K562 (cell line): ENCODE measurements around the gene ZGLP1. TPM values are rescaled to one million over a fixed set of nuclear protein-coding genes. Genes with fewer than 3 reads are reported as not detected.
A peak's percentile ranks its signal among the peaks of the same experiment; 100 is the strongest.

ENCODE experiments used
- BHLHE40 ChIP-seq: IDR thresholded peaks from 2 replicates; pipeline ENCODE4 v1.6.1; 2011; ENCODE audit warnings: low read length, improper control_type of control experiment
- C11orf30 ChIP-seq: fragments of 450-650 bp; IDR thresholded peaks from 2 replicates; pipeline ENCODE4 v1.6.1; 2016; ENCODE audit warnings: low read depth, mild to moderate bottlenecking
- DPF2 ChIP-seq: fragments of 450-650 bp; IDR thresholded peaks from 2 replicates; pipeline ENCODE4 v1.6.1; 2016
- HLTF ChIP-seq: fragments of 450-650 bp; IDR thresholded peaks from 2 replicates; pipeline ENCODE4 v1.6.1; 2016
- HNRNPLL ChIP-seq: fragments of 200-400 bp; formaldehyde crosslinking; IDR thresholded peaks from 2 replicates; pipeline ENCODE4 v1.6.1; 2017; ENCODE audit warnings: low read length, low read depth, mild to moderate bottlenecking; ENCODE audit not compliant: poor library complexity, severe bottlenecking
- JUND ChIP-seq, 2 experiments: IDR thresholded peaks; 2 replicates in 1 of 2; 3 replicates in 1 of 2; pipeline ENCODE4 v1.6.1; 2011; ENCODE audit warnings: borderline replicate concordance in 2 of 2, low read depth in 2 of 2, low read length in 2 of 2, improper control_type of control experiment in 1 of 2, missing biosample characterization in 1 of 2, missing genetic modification characterization in 1 of 2, missing genetic modification reagents in 1 of 2
- NFIC ChIP-seq: fragments of 450-650 bp; IDR thresholded peaks from 2 replicates; pipeline ENCODE4 v1.6.1; 2017; ENCODE audit warnings: mild to moderate bottlenecking, inconsistent platforms
- NR4A1 ChIP-seq, 2 experiments: fragments of 250-450 bp in 1 of 2; fragments of 450-650 bp in 1 of 2; sonication (Bioruptor Pico) in 1 of 2; IDR thresholded peaks; 2 replicates each; pipeline versions ENCODE4 v1.4.0 to v1.6.1; 2016 to 2020; ENCODE audit warnings: mild to moderate bottlenecking in 2 of 2, missing compliant biosample characterization in 1 of 2, missing genetic modification characterization in 1 of 2, moderate library complexity in 1 of 2
- POLR2A ChIP-seq: fragments of 450-650 bp; conservative IDR thresholded peaks from 2 replicates; pipeline ENCODE4 v1.6.1; 2016
- ZNF12 ChIP-seq: sonication (generic); formaldehyde crosslinking; IDR thresholded peaks from 2 replicates; pipeline ENCODE4 v1.4.0; 2020; ENCODE audit warnings: mild to moderate bottlenecking, missing genetic modification reagents
- ZNF224 ChIP-seq: sonication (generic); formaldehyde crosslinking; IDR thresholded peaks from 2 replicates; pipeline ENCODE4 v1.8.0; 2022; ENCODE audit warnings: mild to moderate bottlenecking, missing genetic modification reagents
- polyA plus RNA-seq, 8 experiments: library from polyadenylated mRNA; depleted of rRNA in 4 of 8; stranded (reverse) in 5 of 8; unstranded in 3 of 8; fragments of >200 nt; fragmentation: Nextera tagmentation in 2 of 8; fragmentation: Illumina TruSeq in 1 of 8; extraction: Ambion mirVana in 2 of 8; extraction: Trizol in 1 of 8; gene quantifications; 2 replicates each; pipeline versions ENCODE4 v1.2.1 to v1.2.3, GENCODE V29; 2011 to 2014; ENCODE audit warnings: inconsistent platforms in 1 of 8, missing spikeins in 1 of 8
- total RNA-seq, 7 experiments: library from RNA; depleted of rRNA in 6 of 7; stranded (reverse); fragments of >200 nt in 6 of 7; fragmentation: Illumina TruSeq in 2 of 7; extraction: Trizol in 2 of 7; gene quantifications; 2 replicates each; pipeline versions ENCODE4 v1.2.1 to v1.2.3, GENCODE V29; 2011 to 2021; ENCODE audit warnings: low replicate concordance in 1 of 7
- TF ChIP-seq, protein P1 (sequence below): fragments of 450-650 bp; IDR thresholded peaks from 2 replicates; pipeline ENCODE4 v1.6.1; 2018; ENCODE audit not compliant: partially characterized antibody
- TF ChIP-seq, protein P2 (sequence below): fragments of 450-650 bp; IDR thresholded peaks from 2 replicates; pipeline ENCODE4 v1.7.0; 2016; ENCODE audit warnings: borderline replicate concordance
- TF ChIP-seq, protein P3 (sequence below): IDR thresholded peaks from 3 replicates; pipeline ENCODE4 v1.6.1; 2011; ENCODE audit warnings: borderline replicate concordance, mild to moderate bottlenecking; ENCODE audit not compliant: insufficient read length, insufficient read depth
- TF ChIP-seq, protein P4 (sequence below): sonication (generic); formaldehyde crosslinking; IDR thresholded peaks from 2 replicates; pipeline ENCODE4 v1.8.0; 2022; ENCODE audit warnings: mild to moderate bottlenecking, missing genetic modification reagents

ZGLP1 gene
- total and polyA plus RNA-seq, 9 of the 15 experiments (the other 6 are each of a cell fraction or from before 2014, with no cell fraction given): 0.24 to 4.5 (median 2.2) TPM

DNA sequence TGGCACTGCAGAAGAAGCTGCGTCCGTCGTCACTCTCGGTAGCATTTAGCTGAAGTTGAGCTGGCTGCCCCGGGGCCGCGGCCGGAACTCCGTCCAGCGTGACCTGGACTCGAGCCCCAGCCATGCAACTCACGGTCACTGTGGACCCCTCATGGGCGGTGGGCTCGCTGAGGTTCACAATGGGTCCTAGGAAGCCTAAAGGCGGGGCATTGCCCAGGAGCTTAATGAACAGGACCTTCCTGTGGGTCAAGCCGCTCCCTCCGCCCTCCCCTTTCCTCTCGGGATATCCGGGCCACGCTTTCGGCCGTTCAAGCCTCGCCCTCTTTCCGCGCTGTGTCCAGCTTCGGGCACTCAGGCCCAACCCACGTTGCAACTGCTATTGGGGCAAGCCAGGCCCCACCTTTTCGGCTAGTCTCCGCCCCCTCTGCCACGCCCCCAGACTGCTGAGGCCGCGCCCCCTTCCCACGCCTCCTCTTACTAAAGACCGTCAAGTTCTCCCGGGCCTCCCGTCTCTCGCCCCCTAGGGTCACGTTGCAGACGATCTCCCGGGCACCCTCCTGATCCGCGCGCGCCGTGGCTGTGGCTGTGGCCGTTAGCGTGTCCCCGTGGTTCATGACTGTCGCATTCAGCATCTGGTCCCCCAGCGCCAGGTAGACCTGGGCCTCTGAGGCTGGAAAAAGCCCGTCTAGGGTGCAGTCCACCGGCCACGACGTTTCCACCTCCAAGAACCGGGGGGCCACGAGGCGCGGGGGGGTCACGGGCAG, 25.2 kb upstream of the ZGLP1 start (continued):
- TF ChIP-seq HLTF (0 out of 2 replicates have a peak, but pooled peaks have one; percentile 13), POLR2A (peak; percentile 76), ZNF224 (CRISPR knock-in tag) (no peak), JUND (IDR thresholded peaks at IDR 0.05; ENCODE audit: borderline replicate concordance, low read depth, low read length) (0 out of 2 replicates have a peak, but pooled peaks have one; percentile 2), JUND (tag; IDR thresholded peaks at IDR 0.05; ENCODE audit: borderline replicate concordance, low read depth, low read length) (peak; percentile 21; the same call in 1 of the 3 replicates), ZNF12 (CRISPR knock-in tag) (no peak), HNRNPLL (peak; percentile 23), NR4A1 (CRISPR knock-in tag; IDR thresholded peaks at IDR 0.05) (no peak), NR4A1 (tag; IDR thresholded peaks at IDR 0.05) (0 out of 2 replicates have a peak, but pooled peaks have one; percentile 20), C11orf30 (no peak), BHLHE40 (no peak; the same call in 1 of the 2 replicates), DPF2 (no peak), NFIC (peak; percentile 66)
- TF ChIP-seq, protein P1, sequence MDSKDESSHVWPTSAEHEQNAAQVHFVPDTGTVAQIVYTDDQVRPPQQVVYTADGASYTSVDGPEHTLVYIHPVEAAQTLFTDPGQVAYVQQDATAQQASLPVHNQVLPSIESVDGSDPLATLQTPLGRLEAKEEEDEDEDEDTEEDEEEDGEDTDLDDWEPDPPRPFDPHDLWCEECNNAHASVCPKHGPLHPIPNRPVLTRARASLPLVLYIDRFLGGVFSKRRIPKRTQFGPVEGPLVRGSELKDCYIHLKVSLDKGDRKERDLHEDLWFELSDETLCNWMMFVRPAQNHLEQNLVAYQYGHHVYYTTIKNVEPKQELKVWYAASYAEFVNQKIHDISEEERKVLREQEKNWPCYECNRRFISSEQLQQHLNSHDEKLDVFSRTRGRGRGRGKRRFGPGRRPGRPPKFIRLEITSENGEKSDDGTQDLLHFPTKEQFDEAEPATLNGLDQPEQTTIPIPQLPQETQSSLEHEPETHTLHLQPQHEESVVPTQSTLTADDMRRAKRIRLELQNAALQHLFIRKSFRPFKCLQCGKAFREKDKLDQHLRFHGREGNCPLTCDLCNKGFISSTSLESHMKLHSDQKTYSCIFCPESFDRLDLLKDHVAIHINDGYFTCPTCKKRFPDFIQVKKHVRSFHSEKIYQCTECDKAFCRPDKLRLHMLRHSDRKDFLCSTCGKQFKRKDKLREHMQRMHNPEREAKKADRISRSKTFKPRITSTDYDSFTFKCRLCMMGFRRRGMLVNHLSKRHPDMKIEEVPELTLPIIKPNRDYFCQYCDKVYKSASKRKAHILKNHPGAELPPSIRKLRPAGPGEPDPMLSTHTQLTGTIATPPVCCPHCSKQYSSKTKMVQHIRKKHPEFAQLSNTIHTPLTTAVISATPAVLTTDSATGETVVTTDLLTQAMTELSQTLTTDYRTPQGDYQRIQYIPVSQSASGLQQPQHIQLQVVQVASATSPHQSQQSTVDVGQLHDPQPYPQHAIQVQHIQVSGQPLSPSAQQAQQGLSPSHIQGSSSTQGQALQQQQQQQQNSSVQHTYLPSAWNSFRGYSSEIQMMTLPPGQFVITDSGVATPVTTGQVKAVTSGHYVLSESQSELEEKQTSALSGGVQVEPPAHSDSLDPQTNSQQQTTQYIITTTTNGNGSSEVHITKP: peak; percentile 75
- TF ChIP-seq, protein P2, sequence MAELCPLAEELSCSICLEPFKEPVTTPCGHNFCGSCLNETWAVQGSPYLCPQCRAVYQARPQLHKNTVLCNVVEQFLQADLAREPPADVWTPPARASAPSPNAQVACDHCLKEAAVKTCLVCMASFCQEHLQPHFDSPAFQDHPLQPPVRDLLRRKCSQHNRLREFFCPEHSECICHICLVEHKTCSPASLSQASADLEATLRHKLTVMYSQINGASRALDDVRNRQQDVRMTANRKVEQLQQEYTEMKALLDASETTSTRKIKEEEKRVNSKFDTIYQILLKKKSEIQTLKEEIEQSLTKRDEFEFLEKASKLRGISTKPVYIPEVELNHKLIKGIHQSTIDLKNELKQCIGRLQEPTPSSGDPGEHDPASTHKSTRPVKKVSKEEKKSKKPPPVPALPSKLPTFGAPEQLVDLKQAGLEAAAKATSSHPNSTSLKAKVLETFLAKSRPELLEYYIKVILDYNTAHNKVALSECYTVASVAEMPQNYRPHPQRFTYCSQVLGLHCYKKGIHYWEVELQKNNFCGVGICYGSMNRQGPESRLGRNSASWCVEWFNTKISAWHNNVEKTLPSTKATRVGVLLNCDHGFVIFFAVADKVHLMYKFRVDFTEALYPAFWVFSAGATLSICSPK: no peak
- TF ChIP-seq, protein P3, sequence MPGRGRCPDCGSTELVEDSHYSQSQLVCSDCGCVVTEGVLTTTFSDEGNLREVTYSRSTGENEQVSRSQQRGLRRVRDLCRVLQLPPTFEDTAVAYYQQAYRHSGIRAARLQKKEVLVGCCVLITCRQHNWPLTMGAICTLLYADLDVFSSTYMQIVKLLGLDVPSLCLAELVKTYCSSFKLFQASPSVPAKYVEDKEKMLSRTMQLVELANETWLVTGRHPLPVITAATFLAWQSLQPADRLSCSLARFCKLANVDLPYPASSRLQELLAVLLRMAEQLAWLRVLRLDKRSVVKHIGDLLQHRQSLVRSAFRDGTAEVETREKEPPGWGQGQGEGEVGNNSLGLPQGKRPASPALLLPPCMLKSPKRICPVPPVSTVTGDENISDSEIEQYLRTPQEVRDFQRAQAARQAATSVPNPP: no peak
- TF ChIP-seq, protein P4, sequence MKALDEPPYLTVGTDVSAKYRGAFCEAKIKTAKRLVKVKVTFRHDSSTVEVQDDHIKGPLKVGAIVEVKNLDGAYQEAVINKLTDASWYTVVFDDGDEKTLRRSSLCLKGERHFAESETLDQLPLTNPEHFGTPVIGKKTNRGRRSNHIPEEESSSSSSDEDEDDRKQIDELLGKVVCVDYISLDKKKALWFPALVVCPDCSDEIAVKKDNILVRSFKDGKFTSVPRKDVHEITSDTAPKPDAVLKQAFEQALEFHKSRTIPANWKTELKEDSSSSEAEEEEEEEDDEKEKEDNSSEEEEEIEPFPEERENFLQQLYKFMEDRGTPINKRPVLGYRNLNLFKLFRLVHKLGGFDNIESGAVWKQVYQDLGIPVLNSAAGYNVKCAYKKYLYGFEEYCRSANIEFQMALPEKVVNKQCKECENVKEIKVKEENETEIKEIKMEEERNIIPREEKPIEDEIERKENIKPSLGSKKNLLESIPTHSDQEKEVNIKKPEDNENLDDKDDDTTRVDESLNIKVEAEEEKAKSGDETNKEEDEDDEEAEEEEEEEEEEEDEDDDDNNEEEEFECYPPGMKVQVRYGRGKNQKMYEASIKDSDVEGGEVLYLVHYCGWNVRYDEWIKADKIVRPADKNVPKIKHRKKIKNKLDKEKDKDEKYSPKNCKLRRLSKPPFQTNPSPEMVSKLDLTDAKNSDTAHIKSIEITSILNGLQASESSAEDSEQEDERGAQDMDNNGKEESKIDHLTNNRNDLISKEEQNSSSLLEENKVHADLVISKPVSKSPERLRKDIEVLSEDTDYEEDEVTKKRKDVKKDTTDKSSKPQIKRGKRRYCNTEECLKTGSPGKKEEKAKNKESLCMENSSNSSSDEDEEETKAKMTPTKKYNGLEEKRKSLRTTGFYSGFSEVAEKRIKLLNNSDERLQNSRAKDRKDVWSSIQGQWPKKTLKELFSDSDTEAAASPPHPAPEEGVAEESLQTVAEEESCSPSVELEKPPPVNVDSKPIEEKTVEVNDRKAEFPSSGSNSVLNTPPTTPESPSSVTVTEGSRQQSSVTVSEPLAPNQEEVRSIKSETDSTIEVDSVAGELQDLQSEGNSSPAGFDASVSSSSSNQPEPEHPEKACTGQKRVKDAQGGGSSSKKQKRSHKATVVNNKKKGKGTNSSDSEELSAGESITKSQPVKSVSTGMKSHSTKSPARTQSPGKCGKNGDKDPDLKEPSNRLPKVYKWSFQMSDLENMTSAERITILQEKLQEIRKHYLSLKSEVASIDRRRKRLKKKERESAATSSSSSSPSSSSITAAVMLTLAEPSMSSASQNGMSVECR (CRISPR knock-in tag): 0 out of 2 replicates have a peak, but pooled peaks have one; percentile 38
